Liver (tissue), 9 donors: ENCODE measurements around the gene ETV6. TPM values are rescaled to one million over a fixed set of nuclear protein-coding genes. Genes with fewer than 3 reads are reported as not detected.

Experiments
- DNase-seq: peaks from one replicate; pipeline ENCODE4 v3.0.0-alpha.2; 2017; ENCODE audit warnings: low spot score
- H3K27ac ChIP-seq, 2 donors: one replicate each; pipeline ENCODE4 v1.7.0; 2013; ENCODE audit warnings: inconsistent platforms in 2 of 2, low read length in 2 of 2, control low read depth in 1 of 2, low read depth in 1 of 2, mild to moderate bottlenecking in 1 of 2
- H3K27me3 ChIP-seq, 4 donors: one replicate each; pipeline versions ENCODE4 v1.6.1 to v1.7.0; 2013; ENCODE audit warnings: low read length in 3 of 4, inconsistent platforms in 1 of 4, mild to moderate bottlenecking in 1 of 4, moderate library complexity in 1 of 4; ENCODE audit not compliant: control insufficient read depth in 4 of 4, insufficient read depth in 4 of 4
- H3K36me3 ChIP-seq, 4 donors: one replicate each; pipeline versions ENCODE4 v1.6.1 to v1.7.0; 2013; ENCODE audit warnings: low read length in 3 of 4, mild to moderate bottlenecking in 3 of 4, low read depth in 1 of 4, moderate library complexity in 1 of 4; ENCODE audit not compliant: control insufficient read depth in 4 of 4, insufficient read depth in 3 of 4
- H3K4me1 ChIP-seq, 4 donors: one replicate each; pipeline versions ENCODE4 v1.6.1 to v1.7.0; 2013; ENCODE audit warnings: low read length in 3 of 4, mild to moderate bottlenecking in 3 of 4, moderate library complexity in 1 of 4; ENCODE audit not compliant: control insufficient read depth in 4 of 4, insufficient read depth in 4 of 4
- H3K4me3 ChIP-seq, 3 donors: one replicate each; pipeline versions ENCODE4 v1.6.1 to v1.7.0; 2013; ENCODE audit warnings: low read length in 3 of 3, control low read depth in 1 of 3, low read depth in 1 of 3, mild to moderate bottlenecking in 1 of 3
- H3K9ac ChIP-seq, 2 donors: one replicate each; pipeline ENCODE4 v1.7.0; 2013; ENCODE audit warnings: low read length in 2 of 2, mild to moderate bottlenecking in 2 of 2, moderate library complexity in 2 of 2, control low read depth in 1 of 2, low read depth in 1 of 2
- H3K9me3 ChIP-seq, 4 donors: one replicate each; pipeline versions ENCODE4 v1.6.1 to v1.7.0; 2013; ENCODE audit warnings: low read length in 3 of 4; ENCODE audit not compliant: control insufficient read depth in 4 of 4
- ATF3 ChIP-seq: IDR thresholded peaks from 2 replicates; pipeline ENCODE4 v1.6.1; 2016; ENCODE audit warnings: antibody characterized with exemption
- EGR1 ChIP-seq, 2 donors: IDR thresholded peaks; 2 replicates each; pipeline ENCODE4 v1.6.1; 2016 to 2018; ENCODE audit warnings: antibody characterized with exemption in 2 of 2, low read depth in 2 of 2
- FOXA1 ChIP-seq: IDR thresholded peaks from 2 replicates; pipeline ENCODE4 v1.6.1; 2016; ENCODE audit warnings: antibody characterized with exemption
- FOXA2 ChIP-seq: IDR thresholded peaks from 2 replicates; pipeline ENCODE4 v1.6.1; 2016; ENCODE audit warnings: antibody characterized with exemption
- GABPA ChIP-seq, 2 donors: IDR thresholded peaks in 1 of 2; conservative IDR thresholded peaks in 1 of 2; 2 replicates each; pipeline ENCODE4 v1.6.1; 2016; ENCODE audit warnings: antibody characterized with exemption in 2 of 2, mild to moderate bottlenecking in 1 of 2, moderate library complexity in 1 of 2
- HNF4A ChIP-seq, 2 donors: conservative IDR thresholded peaks; 2 replicates each; pipeline ENCODE4 v1.6.1; 2016; ENCODE audit warnings: antibody characterized with exemption in 2 of 2, mild to moderate bottlenecking in 2 of 2
- HNF4G ChIP-seq: IDR thresholded peaks from 2 replicates; pipeline ENCODE4 v1.6.1; 2016; ENCODE audit warnings: antibody characterized with exemption
- JUND ChIP-seq, 2 donors: IDR thresholded peaks; 2 replicates each; pipeline ENCODE4 v1.6.1; 2016; ENCODE audit warnings: antibody characterized with exemption in 2 of 2
- NR2F2 ChIP-seq: IDR thresholded peaks from 2 replicates; pipeline ENCODE4 v1.6.1; 2016; ENCODE audit warnings: antibody characterized with exemption
- RAD21 ChIP-seq, 2 donors: IDR thresholded peaks; 2 replicates each; pipeline ENCODE4 v1.6.1; 2016; ENCODE audit warnings: antibody characterized with exemption in 2 of 2, mild to moderate bottlenecking in 2 of 2
- RXRA ChIP-seq, 2 donors: IDR thresholded peaks; 2 replicates each; pipeline ENCODE4 v1.6.1; 2017 to 2018; ENCODE audit warnings: antibody characterized with exemption in 2 of 2, mild to moderate bottlenecking in 1 of 2
- SP1 ChIP-seq: IDR thresholded peaks from 2 replicates; pipeline ENCODE4 v1.6.1; 2018; ENCODE audit warnings: antibody characterized with exemption, mild to moderate bottlenecking
- TAF1 ChIP-seq: conservative IDR thresholded peaks from 2 replicates; pipeline ENCODE4 v1.6.1; 2016; ENCODE audit warnings: antibody characterized with exemption, mild to moderate bottlenecking
- YY1 ChIP-seq: IDR thresholded peaks from 2 replicates; pipeline ENCODE4 v1.6.1; 2016; ENCODE audit warnings: antibody characterized with exemption, mild to moderate bottlenecking
- WGBS: extraction: QIAGEN DNeasy Blood & Tissue Kit; methylation state at CpG from one replicate; pipeline ENCODE4 v1.1.7; 2013; 5-methylcytosine and 5-hydroxymethylcytosine counted together
- polyA plus RNA-seq, 2 donors: library from polyadenylated mRNA; stranded (reverse) in 1 of 2; unstranded in 1 of 2; fragments of 200-250 nt in 1 of 2; fragments of >200 nt in 1 of 2; fragmentation: Nextera tagmentation in 1 of 2; extraction: Ambion mirVana in 1 of 2; gene quantifications; one replicate each; pipeline versions ENCODE4 v1.2.1 to v1.2.3, GENCODE V29; 2013 to 2015
- total RNA-seq, 2 donors: library from RNA; depleted of rRNA; stranded (reverse); fragments of >200 nt; gene quantifications; one replicate each; pipeline ENCODE4 v1.2.3, GENCODE V29; 2014
- TF ChIP-seq, protein P1 (sequence below): fragments of 150-350 bp; IDR thresholded peaks from 2 replicates; pipeline ENCODE4 v1.5.1; 2017; ENCODE audit warnings: improper control_type of control experiment, low read depth, low read length; ENCODE audit not compliant: missing input control
- TF ChIP-seq, protein P2 (sequence below): IDR thresholded peaks from 2 replicates; pipeline ENCODE4 v1.6.1; 2016; ENCODE audit warnings: antibody characterized with exemption
- TF ChIP-seq, protein P3 (sequence below): IDR thresholded peaks from 2 replicates; pipeline ENCODE4 v1.6.1; 2016; ENCODE audit warnings: antibody characterized with exemption
- TF ChIP-seq, protein P4 (sequence below): IDR thresholded peaks from 2 replicates; pipeline ENCODE4 v1.6.1; 2016; ENCODE audit warnings: antibody characterized with exemption, mild to moderate bottlenecking
- donor health status: healthy.
- donor health status: healthy.
- donor health status: healthy.
- donor health status: healthy.
- donor health status: healthy.

The ETV6 gene
- total and polyA plus RNA-seq, 4 donors = 2.0 to 6.2 (median 3.5) TPM

GRCh38 chr12:11701433-11701832 lies 52.0 kb downstream of the ETV6 start (continued):
- TF ChIP-seq, protein P1, sequence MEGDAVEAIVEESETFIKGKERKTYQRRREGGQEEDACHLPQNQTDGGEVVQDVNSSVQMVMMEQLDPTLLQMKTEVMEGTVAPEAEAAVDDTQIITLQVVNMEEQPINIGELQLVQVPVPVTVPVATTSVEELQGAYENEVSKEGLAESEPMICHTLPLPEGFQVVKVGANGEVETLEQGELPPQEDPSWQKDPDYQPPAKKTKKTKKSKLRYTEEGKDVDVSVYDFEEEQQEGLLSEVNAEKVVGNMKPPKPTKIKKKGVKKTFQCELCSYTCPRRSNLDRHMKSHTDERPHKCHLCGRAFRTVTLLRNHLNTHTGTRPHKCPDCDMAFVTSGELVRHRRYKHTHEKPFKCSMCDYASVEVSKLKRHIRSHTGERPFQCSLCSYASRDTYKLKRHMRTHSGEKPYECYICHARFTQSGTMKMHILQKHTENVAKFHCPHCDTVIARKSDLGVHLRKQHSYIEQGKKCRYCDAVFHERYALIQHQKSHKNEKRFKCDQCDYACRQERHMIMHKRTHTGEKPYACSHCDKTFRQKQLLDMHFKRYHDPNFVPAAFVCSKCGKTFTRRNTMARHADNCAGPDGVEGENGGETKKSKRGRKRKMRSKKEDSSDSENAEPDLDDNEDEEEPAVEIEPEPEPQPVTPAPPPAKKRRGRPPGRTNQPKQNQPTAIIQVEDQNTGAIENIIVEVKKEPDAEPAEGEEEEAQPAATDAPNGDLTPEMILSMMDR = no peak
- TF ChIP-seq NR2F2 (no peak), HNF4A (conservative IDR thresholded peaks at IDR 0.05) (no peak), GABPA (IDR thresholded peaks at IDR 0.05 in 1 of 2, conservative IDR thresholded peaks at IDR 0.05 in 1 of 2) (no peak), FOXA1 (no peak)

DNA sequence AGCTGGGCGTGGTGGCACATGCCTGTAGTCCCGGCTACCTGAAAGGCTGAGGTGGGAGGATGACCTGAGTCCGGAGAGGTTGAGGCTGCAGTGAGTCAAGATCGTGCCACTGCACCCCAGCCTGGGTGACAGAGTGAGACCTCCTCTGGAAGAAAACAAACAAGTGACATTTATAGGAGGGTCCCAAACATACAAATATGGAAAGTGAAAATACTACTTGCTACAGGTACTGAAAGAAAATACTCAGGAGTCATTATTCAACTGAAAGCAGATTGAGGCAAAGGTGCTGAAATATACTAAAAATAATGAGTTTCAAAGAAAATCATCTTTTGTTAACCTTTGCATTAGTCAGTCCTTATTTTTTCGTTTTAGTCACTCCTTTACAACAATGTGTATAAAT lies 53.5 kb downstream of the ETV6 start:
- TF ChIP-seq HNF4G (no peak), HNF4A (conservative IDR thresholded peaks at IDR 0.05) (no peak), ATF3 (no peak), JUND (IDR thresholded peaks at IDR 0.05) (no peak), FOXA2 (no peak), TAF1 (no peak), YY1 (no peak), RXRA (IDR thresholded peaks at IDR 0.05) (no peak), GABPA (IDR thresholded peaks at IDR 0.05 in 1 of 2, conservative IDR thresholded peaks at IDR 0.05 in 1 of 2) (no peak), SP1 (no peak), EGR1 (IDR thresholded peaks at IDR 0.05; ENCODE audit: low read depth in 2 of 2) (no peak), RAD21 (IDR thresholded peaks at IDR 0.05) (no peak), FOXA1 (no peak), NR2F2 (no peak)
- TF ChIP-seq, protein P2, sequence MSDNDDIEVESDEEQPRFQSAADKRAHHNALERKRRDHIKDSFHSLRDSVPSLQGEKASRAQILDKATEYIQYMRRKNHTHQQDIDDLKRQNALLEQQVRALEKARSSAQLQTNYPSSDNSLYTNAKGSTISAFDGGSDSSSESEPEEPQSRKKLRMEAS = no peak
- TF ChIP-seq, protein P3, sequence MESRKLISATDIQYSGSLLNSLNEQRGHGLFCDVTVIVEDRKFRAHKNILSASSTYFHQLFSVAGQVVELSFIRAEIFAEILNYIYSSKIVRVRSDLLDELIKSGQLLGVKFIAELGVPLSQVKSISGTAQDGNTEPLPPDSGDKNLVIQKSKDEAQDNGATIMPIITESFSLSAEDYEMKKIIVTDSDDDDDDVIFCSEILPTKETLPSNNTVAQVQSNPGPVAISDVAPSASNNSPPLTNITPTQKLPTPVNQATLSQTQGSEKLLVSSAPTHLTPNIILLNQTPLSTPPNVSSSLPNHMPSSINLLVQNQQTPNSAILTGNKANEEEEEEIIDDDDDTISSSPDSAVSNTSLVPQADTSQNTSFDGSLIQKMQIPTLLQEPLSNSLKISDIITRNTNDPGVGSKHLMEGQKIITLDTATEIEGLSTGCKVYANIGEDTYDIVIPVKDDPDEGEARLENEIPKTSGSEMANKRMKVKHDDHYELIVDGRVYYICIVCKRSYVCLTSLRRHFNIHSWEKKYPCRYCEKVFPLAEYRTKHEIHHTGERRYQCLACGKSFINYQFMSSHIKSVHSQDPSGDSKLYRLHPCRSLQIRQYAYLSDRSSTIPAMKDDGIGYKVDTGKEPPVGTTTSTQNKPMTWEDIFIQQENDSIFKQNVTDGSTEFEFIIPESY = no peak
- TF ChIP-seq, protein P4, sequence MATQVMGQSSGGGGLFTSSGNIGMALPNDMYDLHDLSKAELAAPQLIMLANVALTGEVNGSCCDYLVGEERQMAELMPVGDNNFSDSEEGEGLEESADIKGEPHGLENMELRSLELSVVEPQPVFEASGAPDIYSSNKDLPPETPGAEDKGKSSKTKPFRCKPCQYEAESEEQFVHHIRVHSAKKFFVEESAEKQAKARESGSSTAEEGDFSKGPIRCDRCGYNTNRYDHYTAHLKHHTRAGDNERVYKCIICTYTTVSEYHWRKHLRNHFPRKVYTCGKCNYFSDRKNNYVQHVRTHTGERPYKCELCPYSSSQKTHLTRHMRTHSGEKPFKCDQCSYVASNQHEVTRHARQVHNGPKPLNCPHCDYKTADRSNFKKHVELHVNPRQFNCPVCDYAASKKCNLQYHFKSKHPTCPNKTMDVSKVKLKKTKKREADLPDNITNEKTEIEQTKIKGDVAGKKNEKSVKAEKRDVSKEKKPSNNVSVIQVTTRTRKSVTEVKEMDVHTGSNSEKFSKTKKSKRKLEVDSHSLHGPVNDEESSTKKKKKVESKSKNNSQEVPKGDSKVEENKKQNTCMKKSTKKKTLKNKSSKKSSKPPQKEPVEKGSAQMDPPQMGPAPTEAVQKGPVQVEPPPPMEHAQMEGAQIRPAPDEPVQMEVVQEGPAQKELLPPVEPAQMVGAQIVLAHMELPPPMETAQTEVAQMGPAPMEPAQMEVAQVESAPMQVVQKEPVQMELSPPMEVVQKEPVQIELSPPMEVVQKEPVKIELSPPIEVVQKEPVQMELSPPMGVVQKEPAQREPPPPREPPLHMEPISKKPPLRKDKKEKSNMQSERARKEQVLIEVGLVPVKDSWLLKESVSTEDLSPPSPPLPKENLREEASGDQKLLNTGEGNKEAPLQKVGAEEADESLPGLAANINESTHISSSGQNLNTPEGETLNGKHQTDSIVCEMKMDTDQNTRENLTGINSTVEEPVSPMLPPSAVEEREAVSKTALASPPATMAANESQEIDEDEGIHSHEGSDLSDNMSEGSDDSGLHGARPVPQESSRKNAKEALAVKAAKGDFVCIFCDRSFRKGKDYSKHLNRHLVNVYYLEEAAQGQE = no peak
- Histone ChIP-seq H3K27ac (no peak overlapping the region), H3K36me3 (no peaks in the 10 kb centered on the region), H3K9me3 (no peaks in the 10 kb centered on the region), H3K9ac (no peak overlapping the region), H3K27me3 (no peaks in the 10 kb centered on the region), H3K4me1 (peaks cover 1 to 34% (median 28%) of the 10 kb centered on the region in 4 donors), H3K4me3 (no peak overlapping the region)
- WGBS = 93% methylated on average over 5 of the region's 5 CpGs
- DNase-seq = no peak
